C4-2B (cell line): ENCODE data around the gene HYOU1.

Experiments used
- CTCF ChIP-seq: fragments of 450-650 bp; conservative IDR thresholded peaks from 2 replicates; pipeline ENCODE4 v1.5.1; 2017; ENCODE audit warnings: mild to moderate bottlenecking
- ZFX ChIP-seq: fragments of 450-650 bp; IDR thresholded peaks from 2 replicates; pipeline ENCODE4 v1.6.1; 2017

GRCh38 chr11:119078675-119079420 is 21.8 kb upstream of the HYOU1 start:
- TF ChIP-seq CTCF (no peak), ZFX (no peak)
